Measurements from ENCODE around the gene PAX8.

The PAX8 gene

DNA sequence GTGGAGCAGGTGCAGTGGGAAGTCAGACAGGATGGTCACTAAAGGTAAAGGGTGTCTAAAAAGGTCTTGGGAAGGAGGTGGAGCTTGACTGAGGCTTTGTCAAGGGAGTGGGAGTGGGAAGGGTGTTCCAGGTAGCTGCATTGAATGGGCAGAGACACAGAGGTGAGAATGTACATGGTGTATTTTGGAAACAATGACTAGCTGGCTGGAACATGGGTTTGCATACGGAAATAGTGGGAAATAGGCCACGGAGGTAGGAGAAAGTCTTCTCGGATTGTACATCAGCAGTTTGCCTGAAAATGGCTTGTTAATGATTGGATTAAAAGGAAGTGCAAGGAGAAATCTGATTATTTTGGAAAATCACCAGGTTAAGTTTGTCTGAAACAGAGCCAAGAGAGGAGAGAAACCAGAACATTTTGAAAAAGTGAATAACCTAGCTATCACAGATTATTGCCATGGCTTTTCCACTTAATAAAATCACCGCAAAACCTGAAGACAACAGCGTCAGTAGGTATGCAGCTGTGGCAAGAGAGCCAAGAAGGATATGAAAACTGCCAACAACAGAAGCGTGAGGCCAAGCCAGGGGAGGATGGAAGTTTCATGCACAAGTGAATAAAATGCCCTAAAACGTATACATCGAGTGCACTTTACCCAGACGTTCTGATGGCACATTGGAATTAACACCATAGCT, 13.9 kb downstream of the PAX8 start:
- no peak for DNase-seq

DNA sequence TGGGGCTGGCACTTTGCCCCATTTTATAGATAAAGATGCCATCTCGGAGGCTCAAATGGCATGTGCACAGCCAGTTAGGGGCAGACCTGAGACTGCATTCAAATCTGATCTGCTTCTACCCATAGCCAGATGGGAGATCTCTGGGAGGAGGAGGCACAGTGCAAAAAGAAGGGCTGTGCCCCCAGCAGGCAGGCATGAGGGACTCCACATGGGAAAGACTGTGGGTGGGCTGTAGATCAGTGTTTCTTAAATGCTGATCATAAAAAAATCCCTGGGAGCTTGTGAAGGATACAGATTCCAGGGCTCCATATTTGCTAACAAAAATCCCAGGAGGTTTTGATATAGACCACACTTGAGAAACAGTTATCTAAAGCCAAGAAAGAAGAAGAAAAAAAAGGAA, 15.2 kb downstream of the PAX8 start:
- DNase-seq: peak; percentile 33

DNA sequence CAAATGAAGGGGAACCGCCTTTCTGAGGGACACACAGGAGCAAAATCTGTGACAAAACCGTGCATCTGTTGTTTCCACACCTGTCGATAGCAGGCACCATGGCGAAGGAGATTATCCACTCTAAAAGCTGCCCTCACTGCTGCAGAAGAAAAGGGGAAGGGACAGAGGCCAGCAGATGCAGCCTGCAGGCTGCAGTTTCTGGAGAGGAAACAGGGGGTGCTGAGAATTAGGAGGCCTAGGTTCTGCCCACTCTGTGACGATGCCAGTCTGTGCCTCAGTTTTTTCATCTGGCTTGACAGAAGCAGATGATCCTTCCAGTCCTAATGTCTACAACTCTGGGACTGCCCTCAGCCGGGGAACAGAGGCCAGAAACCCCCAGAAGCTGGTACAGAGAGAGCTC, 17.7 kb downstream of the PAX8 start:
- DNase-seq: peak; percentile 68

DNA sequence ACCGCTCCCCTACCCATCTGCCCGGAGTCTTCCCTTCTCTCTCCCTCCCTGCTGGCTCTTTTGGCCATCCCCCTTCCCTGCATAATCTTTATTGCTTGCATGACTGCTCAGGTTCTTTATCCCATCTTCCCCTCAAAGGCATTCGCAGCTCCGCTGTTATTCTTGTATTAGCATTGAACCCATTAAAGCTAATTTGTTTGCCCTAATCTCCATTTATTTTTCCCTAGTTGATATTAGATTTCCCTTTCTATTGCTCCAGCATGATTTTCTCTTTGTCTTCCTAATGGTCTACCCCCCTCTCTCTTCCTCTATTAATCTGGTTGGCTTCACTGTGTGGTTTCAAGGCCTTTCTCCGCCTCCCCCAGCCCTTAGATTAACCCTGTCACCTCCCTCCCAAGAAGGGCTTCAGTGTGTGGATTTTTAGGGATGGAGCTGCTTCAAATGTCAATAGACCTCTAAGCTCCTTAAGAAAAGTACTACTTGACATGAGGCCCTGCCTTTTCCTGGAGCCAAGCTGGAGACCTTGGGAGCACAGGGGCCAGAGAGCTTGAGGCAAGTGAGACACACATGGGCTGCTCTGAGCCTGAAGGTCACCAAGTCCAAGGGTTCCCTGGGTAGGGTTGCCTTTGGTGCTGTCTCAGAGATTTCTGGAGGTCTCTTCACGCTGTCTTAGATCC, 20.1 kb downstream of the PAX8 start:
- no peak for DNase-seq

DNA sequence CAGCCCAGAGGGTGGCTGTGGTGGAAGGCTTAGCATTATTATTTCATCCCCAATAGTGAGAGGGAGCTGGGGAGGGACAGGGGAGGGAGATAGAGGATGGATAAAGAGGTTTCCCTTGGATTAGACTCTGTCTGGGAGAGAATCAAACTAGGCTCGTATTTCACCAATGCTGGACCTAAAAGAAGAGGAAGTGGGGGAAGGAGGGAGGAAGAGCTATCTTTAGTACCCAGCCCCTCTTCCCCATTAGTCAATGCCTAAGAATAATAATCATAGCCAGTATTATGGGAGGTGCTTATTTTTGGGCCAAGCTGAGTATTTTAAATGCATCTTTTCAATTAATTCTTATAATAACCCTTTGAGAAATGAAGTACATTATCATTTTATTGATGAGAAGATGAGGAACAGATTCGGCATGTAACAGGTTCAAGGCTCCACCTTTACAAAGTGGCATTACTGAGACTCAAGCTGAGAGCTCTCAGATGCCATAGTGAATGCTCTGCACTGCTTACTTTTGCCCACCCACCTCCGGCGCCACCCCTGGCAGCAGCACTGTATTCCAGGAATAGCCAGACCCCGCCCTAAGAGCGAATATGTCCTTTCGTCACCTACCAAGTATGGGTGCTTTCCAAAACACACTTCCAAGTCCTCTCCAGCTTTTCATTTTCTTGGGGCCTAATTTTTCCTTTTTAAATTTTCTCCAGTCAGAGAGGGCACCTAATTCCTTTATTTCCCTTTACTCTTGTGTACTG, 21.0 kb downstream of the PAX8 start:
- peak; percentile 71 for DNase-seq

DNA sequence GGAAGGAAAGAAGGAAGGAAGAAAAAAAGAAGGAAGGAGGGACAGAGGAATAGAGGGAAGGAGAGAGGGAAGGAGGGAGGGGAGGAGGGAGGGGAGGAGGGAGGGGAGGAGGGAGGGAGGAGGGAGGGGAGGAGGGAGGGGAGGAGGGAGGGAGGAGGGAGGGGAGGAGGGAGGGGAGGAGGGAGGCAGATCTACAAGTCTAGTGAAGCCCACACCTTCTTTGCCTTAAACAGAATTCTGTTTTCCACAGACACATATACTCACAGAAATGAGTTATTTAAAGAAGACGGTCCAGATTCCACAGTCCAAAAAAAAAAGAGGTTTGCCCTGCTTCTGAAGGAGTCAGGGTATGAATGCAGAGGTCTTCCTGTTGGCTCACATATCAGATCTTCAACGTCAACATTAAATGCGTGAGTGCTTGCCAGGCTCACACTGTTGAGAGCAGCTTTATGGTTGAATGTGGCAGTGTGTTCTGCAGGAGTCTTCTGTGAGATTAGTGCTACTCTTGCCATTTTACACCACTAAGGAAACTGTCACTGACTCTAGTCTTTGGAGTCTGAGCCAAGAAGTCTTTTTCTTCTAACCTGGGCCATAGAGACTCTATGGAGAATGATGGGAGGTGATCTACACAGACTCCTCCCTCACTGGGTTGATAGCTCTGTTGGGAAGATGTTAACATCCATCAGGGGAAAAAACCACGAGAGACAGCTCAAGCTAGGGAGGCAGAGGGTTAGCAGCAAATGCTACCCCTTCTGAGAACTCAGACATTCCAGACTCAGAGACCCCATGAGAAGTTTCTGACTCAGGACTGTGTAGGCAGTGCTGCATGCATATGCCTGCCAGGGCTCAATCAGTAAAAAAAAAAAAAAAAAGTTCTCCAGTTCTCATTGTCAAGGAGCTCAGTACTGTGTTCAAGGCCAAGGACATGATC, 23.3 kb downstream of the PAX8 start:
- DNase-seq: no peak

DNA sequence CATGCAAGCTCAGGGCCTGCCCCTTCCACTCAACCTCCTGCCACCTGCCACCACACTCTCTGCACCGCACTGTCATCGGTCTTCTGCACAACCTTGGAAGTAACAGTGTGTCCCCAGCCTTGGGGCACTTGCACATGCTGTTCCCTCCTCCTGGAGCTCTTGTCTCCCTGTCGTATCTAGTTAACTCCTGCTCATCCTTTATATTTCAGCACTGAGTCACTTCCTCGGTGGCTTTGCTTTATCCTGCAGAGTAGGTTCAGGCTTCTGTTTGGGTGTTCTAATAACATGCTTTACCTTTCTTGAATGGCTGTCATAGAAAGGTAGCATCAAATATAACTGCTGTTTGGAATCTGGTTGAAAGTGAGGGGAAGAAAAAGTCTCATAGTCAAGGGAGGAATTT, 25.3 kb downstream of the PAX8 start:
- DNase-seq: no peak

DNA sequence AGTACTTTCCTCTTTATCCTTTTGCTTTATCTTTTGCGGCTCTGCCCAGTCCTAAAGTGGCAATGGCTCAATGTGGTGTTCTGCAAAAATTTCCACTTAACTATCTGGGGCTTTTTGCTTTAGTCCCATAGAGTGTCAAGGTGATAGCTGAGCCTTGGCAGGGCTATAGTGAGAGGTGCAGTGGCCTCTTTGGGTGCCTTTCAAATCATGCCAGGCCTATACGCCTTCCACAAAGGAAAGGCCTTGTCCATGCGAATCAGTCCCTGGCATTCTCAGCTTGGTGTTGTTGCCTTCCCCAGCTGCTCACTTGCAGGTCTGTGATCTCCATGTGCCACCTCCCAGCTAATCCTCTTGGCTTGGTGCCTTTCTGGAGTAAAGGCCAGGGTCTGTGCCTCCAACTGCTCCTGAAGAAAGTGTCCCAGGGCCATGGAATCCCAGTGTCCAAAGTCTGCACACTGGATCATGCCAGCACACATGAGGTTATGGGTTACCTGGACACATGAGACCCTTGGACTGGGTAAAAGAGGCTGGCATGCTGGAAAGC, 26.6 kb downstream of the PAX8 start:
- DNase-seq: no peak

DNA sequence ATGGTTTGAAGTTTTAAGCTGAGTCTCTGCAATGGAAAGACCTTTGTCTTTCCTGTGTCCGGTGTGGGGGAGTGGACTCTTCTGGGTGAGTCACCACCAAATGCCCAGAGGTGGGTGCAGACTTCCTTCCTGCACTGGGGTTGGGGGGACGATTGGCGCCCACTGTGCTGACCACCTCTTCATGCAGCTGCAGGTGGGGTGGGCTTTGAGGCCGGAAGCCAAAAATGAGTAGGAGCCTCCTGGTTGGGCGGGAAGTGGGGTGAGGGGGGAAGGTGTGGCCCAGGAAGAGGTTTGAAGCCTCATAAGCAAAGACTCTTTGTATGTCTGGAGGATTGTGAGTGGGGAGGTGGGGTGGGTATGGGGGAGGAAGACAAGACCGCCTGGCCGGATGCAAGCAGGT, 27.6 kb downstream of the PAX8 start:
- no peak for DNase-seq

DNA sequence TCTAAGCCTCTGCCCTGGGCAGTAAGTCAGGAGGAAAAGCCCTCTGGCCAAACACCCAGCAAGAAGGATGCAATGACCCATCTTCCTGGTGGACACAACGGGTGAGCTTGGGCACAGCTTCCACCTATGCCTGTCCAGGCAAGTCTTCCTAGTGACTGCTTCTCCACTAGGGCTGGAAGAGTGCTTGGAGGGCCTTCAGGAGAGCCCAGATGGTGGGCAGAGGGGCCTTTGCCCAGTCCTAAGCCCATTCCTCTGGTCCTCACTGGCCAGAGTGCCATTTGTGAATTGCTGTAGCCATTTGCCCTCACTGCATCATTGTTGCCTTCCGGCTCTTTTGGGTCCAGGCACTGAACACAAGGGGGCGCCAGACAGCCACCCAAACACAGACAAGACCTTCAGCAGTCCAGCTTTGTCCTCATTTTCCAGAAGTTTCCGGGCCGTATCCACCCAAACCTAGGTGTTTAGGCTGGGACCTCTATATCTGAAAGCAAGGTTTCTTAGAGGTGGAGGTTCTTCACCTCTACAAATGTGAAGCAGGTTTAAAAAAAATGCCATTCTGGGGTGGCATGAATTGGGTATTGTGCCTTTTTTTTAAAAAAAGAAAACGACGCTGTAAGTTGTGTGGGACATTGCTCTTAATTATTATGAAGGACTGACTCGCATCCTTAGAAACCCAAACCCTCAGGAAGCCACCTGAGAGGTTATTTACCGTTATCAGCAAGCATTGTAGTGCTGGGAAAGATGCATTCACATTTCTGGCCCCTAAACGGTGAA, 29.5 kb downstream of the PAX8 start:
- peak; percentile 66 for DNase-seq

DNA sequence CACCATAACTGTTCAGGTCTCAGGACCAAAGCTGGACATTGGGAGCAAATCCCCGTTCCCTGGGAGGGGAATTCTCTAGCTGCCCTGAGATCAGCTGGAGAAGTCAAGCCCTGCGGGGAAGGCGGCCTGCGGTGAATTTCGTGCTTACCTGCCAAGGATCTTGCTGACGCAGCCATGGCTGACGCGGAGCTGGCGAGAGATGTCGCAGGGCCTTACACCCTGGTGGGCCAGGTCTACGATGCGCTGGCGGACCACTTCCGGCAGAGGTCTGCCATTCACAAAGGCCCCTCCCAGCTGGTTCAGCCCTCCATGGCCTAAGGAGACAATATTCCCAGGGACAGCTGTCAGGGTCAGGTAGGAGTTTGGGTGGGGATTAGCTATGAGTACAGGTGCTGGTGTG, 32.1 kb downstream of the PAX8 start:
- no peak for DNase-seq

DNA sequence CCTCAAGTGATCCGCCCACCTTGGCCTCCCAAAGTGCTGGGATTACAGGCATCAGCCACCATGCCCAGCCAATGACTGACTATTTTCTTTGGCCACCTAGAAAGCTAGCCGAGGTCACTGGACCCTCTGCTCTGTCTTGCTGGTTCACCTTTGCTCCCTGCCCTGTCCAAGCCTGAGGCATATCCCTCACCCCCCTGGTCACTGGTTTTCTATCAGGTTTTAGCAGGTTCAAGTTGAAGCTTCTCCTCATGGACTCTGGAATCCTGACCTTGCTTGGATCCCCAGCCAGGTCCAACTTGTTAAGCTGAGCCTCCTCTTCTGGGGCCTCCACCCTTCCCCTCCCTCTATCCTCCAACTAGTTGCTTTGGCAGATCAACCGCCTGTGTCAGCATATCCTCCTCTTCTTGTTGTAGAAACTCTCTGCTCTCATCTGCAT, 33.4 kb downstream of the PAX8 start:
- no peak for DNase-seq

DNA sequence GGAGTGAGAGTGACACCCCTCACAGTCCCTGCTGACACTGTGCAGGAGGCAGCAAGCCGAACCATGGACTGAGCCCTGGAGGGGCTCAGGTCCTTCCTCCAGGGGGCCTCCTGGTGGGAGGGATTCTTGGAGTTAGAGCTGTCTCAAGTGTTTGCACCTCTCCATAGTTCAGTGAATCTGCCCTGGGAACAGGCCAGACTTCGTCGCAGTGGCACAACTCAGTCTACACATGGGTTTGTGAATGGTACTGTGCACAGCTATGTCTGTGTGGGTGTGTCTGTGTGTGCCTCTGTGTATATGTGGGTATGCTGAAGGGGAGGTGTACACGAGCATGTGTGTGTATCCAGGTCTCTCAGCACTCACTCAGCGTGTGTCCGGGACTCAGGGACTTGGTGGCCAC, 36.4 kb downstream of the PAX8 start:
- no peak for DNase-seq

DNA sequence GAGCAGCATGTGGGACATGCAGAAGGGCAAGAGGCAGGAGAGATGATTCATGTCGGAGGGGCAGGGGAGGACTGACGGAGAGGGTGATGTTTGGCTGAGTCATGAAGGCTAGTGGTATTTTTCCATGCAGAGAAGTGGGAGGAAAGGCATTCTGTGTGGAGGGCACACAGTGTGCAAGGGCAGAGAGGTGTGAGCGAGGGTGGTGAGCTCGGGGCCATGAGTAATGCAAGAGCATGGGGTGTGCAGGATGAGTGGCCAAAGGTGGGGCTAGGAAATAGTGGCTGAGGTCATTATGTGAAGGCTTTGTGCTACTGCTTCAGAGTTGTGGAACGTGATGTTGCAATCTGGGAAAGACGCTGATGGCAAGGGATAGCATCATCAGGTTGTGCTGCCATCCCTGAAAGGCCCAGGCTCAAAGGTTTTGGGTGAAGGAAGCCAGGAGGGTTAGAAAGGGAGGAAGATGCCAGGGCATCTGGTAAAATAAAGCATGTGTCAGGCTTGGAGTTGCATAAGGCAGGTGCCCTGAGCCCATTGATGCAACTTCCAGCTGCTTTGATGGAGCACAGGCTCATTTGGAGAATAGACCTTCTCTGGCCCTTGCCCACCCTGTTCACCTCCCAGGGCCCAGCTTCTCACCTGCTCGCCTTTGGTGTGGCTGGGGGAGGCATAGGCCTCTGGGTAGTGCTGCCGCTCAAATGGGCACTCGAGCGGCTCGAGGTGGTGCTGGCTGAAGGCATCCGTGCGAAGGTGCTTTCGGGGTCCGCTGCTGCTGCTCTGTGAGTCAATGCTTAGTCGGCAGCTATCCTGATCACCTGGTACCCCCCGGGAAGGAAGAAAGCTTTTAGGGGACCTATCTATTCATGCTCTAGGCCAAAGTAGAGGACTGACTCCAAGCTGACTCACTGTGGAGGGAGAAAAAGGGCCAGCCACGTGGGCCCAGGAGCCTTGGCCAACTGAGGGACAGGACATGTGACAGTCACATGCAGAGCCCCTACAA, 37.5 kb downstream of the PAX8 start:
- peak; percentile 76 for DNase-seq

DNA sequence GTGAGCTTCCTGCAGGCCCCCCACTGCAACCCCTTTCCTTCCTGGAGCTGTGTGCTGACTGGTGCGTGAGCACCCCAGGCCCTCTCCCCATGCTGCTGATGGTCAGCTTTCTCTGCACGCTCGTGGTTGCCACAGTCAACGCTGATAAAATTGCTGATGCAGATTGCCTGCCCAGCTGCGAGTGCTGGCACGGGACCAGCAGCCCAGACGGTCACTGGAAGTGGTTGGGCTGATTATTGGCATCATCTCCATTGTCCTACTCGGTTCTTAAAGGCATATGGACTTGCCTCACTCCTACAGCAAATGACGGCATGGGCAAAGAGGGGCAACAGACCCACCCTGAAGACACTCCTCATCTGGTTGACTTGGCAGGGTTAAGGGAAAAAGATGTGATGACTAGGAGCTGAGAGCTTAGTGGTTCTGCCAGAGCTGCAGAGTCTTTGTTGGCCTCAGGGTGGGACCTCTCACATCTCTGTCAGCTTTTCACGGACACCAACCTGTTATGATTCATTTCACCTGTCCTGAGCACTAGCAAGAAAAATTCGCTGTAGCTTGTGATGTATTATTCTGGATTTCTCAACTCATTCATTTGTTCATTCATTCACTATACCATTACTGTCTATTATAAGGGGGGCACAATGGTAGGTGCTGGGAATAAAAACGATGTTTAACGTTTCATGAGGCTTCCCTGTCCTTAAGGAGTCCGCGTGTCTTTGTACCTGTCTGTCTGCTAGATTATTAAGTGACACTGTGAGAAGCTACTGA, 38.4 kb downstream of the PAX8 start:
- DNase-seq: no peak

DNA sequence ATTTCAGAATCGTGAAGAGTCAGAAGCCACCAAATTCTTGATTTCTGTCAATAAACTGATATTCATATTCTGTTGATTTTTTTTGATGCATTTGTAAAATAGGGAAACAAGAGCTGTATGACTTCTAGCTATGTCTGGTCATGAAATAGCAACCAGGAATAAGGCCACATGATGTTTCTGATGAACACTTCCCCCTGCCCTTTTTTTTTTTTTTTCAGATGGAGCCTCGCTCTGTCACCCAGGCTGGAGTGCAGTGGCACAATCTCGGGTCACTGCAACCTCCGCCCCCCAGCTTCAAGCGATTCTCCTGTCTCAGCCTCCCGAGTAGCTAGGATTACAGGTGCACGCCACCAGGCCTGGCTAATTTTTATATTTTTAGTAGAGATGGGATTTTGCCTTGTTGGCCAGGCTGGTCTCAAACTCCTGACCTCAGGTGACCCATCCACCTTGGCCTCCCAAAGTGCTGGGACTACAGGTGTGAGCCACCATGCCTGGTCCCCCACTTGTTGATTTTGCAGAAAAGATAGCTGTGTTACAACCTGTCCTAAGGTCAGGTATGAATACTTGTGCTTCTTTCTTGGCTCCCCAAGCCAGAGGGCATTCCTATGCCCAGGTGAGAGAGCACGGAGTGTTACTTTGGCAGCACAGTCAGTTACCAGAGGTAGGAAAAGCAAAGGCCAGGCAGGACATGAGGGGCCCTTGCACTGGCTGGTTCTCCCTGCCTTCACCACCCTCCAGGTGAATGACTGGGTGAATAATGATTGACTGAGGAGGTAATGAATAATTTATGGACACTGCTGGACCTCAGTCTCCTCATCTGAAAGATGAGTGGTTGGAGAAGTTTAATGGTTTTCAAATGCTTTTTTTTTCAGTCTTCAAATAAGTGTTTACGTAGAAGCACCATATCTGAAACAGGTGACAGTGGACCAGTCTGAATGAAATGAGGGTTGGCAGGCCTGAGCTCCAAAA, 39.6 kb downstream of the PAX8 start:
- peak; percentile 30 for DNase-seq

DNA sequence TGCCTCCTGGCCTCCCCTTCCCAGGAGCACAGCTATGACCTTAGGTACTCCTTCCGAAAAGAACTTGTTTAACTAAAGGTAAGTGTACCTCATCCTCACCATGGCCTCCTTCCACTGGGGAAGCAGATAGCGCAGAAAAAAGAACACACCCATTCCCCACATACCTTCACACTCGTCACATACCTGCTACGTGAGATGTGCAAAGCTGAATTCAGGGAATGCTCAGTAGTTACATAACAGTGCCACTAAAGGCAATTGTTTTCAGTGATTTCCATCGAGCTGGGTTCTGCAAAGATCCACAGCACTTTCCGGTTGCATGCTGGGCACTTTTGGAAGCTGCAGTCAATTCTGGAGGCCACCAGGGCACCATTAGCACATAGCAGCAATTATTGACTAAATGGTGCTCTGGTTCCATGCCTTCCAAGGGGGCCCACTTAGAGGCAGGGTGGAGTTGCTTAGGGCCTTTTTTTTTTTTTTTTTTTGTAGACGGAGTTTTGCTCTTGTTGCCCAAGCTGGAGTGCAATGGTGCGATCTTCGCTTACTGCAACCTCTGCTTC, 41.0 kb downstream of the PAX8 start:
- DNase-seq: no peak

Measured in MV-4-11 (cell line).